ENCODE results near the gene RBM15B.
A peak's percentile ranks its signal among the peaks of the same experiment; 100 is the strongest.
"Not testable (repeated sequence)": the region's sequence is repeated elsewhere in the genome, so short reads cannot be mapped to it uniquely, and the experiment has no call there.

Gene RBM15B, protein sequence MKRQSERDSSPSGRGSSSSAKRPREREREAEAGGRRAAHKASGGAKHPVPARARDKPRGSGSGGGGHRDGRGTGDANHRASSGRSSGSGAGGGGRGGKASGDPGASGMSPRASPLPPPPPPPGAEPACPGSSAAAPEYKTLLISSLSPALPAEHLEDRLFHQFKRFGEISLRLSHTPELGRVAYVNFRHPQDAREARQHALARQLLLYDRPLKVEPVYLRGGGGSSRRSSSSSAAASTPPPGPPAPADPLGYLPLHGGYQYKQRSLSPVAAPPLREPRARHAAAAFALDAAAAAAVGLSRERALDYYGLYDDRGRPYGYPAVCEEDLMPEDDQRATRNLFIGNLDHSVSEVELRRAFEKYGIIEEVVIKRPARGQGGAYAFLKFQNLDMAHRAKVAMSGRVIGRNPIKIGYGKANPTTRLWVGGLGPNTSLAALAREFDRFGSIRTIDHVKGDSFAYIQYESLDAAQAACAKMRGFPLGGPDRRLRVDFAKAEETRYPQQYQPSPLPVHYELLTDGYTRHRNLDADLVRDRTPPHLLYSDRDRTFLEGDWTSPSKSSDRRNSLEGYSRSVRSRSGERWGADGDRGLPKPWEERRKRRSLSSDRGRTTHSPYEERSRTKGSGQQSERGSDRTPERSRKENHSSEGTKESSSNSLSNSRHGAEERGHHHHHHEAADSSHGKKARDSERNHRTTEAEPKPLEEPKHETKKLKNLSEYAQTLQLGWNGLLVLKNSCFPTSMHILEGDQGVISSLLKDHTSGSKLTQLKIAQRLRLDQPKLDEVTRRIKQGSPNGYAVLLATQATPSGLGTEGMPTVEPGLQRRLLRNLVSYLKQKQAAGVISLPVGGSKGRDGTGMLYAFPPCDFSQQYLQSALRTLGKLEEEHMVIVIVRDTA

DNA sequence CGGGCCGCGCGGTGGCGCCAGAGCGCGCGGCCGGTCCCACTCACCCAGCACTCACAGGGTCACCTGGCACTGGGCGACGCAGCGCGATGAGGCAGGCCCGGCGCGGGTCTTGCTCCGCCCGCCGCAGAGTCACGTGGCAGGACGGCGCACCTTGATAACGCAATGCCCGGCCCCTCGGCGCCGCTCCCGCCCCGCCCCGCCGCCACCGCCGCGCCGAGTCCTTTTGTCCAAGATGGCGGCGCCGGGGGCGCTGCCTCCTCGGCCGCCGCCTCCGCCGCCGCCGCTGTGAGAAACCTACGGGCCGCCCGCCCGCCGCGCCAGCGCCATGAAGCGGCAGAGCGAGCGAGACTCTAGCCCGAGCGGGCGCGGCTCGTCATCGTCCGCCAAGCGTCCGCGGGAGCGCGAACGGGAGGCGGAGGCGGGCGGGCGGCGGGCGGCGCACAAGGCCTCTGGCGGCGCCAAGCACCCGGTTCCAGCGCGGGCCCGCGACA, at the start of gene RBM15B:
TSS of gene RBM15B (plus strand) at position 211 of the 491 bp plus-strand sequence. CDS start at position 326, 115 bp downstream.
- peak; percentile 95 for DNase-seq (ENCODE audit: low spot score)

DNA sequence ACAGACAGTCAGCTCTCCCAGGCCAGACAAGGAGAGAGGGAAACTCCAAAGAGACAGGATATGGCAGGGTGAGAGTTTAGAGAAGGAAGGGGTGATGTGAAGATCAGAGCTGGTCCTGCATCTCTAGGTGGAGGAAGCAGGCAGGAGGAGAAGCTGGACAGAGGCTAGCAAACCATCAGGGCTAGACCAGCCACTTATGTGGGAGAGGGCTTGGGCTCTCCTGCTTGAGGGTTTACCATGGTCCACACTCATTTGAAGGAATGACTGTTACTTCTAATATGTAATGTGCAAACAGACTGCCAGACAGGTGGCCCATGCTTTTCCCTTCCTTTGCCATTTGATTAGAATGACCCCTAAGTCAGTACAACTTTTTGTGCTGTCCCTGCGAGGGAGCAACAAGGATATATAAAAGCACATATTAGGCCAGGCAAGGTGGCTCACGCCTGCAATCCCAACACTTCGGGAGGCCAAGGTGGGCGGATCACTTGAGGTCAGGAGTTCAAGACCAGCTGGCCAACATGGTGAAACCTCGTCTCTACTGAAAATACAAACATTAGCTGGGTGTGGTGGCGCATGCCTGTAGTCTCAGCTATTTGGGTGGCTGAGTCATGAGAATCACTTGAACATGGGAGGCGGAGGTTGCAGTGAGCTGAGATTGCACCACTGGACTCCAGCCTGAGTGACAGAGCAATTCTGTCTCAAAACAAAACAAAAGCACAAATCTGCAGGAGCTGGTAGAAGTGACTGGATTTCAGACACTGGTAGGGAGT, 47.0 kb upstream of the RBM15B start:
- no peak for DNase-seq (ENCODE audit: low spot score)

DNA sequence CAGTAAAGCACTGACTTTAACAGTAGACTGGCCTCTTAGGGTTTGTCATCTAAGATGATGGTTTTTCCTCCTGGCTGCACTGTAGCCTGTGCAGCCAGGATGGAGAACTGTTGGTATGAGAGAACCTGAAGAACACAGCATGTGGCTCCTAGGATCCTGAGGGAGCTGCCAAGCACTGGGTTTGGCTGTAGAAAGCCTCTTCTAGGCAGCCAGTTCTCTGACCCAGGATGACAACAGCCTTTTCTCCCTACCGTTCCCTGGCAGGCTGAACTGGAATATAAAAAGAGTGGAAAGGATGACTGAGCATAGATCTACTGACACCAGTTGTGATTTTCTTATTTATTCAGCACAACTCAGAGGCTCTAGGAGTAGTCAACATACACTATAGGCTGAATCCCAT, 40.3 kb upstream of the RBM15B start:
- no peak for DNase-seq (ENCODE audit: low spot score)

DNA sequence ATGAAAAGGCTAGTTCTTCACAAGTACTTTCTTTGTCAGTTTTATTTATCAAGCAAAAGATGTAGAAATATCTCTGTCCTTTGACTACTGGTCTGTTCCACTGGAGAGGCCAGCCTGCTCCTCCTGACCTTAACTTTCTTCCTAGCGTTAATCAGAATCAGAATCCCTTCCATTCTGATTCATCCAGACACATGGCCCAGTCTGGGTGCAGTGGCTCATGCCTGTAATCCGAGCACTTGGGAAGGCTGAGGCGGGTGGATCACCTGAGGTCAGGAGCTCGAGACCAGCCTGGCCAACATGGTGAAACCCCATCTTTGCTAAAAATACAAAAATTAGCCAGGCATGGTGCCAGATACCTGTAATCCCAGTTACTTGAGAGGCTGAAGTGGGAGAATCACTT, 38.0 kb upstream of the RBM15B start:
- no peak for DNase-seq (ENCODE audit: low spot score)

DNA sequence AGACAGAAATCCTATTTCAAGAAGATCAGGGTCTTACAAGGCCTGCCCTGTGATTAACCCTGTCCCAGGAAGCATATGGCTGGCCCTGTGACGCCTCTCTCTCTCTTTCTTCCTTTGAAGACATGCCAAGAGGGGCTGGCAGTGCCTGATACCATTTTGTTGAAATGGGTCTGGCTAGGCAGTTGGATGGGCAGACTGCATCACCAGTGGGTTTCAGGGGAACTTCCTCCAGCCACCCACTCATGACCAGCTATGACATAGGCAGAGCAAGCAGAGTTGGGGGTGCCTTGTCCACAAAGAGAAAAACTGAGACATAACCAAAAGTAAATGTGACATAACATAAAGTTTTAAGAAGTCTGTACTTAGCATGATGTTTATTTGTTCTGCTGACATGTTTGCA, 37.4 kb upstream of the RBM15B start:
- DNase-seq (ENCODE audit: low spot score), result no peak

DNA sequence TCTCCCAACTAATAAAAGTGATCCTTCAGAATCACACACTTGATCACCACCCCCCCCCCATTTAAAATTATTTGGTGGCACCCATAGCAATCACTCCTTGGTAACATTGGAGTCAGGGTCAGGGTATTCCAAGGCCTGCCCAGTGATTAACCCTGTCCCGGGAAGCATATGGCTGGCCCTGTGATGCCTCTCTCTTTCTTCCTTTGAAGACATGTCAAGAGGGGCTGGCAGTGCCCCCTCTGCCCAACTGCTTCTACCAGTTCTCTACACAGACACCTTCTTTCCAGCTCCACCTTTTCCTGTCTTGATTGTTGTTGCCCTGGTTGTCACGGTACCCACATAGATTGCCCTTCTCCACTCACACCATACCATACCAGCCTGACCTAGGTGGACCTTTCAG, 36.9 kb upstream of the RBM15B start:
- DNase-seq (ENCODE audit: low spot score), result no peak

DNA sequence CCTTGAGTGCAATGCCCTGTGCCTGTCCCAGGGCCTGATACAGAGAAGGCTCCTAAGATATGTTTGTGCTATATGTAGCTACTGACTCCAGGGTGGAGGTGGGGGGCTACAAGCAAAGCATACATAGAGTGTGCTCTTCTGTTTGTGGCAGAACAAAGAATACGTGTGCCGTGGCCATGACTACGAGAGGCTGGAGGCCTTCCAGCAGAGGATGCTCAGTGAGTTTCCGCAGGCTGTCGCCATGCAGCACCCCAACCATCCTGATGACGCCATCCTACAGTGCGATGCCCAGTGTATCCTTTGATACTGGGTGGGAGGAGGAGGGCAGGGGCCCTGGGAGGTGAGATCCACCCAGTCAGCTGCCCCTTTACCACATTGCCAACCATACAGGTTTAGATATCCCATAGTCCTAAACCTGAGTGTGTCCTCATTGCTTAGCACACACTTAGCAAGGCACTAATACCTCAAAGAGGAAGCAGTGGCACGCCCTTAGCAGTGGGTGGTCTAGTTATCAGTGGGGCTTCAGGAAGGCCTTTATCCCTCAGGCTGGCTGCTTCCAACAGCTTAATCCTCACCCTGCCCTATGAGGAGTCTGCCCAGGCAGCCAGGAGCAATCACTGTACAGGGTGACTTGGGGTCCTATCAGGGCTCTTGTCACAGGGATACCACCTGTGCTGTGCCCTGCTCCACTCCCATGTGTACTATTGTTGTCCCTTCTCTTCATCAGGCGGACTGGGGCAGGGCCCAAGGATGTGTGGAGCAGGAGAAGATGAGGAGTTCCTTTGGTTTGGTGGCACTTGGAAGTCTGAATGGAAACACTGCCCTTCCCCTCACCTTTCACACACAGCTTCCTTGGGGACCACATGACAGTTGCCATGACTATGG, 36.1 kb upstream of the RBM15B start:
- DNase-seq (ENCODE audit: low spot score), result no peak

DNA sequence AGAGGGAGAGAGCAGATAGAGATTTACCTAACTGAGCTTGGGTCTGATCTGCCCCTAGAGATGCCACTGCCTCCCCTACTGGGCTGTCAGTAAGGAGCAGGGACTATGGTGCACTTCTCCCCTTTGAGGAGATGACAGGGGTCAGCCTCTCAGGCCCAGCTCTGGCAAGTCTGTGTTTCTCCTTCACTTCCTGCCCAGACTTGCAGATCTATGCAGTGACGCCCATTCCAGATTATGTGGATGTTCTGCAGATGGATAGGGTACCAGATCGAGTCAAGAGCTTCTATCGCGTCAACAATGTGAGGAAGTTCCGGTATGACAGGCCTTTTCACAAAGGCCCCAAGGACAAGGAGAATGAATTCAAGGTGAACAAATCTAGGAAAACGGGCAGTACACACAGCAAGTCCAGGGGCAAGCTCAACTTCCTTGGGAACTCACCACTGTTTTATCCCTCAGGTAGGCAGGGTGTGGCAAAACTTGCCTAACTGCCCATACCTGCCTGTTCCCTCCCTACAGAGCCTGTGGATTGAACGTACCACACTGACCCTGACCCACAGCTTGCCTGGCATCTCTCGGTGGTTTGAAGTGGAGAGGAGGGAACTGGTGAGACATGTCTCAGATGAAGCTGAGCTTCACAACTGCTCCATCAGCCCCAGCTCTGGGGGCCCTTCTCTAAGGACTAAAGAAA, 35.0 kb upstream of the RBM15B start:
- DNase-seq (ENCODE audit: low spot score), result no peak

DNA sequence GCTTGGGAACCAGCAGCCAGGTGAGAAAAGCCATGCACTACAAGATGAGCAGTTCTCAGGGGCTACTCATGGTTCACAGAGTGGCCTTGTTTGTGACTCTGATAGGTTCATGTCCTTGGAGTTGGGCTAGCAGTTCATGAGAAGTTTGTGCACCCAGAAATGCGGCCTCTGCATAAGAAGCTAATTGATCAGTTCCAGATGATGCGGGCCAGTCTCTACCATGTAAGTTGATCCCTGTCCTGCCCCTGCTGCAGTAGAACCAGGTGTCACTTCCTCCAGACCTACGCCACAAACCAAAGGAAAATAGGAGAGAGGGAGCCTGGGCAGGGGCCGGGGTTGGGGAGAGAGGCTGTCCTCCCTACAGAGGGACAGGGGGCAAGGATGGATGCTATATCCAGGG, 33.2 kb upstream of the RBM15B start:
- no peak for DNase-seq (ENCODE audit: low spot score)

DNA sequence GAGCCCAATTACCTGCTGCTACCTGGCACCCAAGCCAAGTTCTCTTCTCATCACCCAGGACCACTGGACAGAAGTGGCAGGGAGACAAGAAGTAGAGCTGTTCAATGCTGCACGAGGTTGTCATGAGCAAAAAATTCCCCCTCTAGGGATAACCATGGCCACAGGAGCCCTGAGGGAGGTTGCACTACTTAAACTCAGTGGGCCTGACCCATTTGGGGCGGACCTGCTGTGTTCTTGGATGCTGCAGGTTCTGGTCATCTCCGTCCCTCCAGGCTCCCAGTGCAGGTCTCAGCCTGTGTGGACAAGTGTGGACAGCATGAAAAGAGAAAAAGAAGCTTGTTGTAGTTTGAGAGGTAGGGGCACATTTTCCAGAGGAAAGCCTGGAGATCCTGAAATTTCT, 32.1 kb upstream of the RBM15B start:
- DNase-seq (ENCODE audit: low spot score), result no peak

DNA sequence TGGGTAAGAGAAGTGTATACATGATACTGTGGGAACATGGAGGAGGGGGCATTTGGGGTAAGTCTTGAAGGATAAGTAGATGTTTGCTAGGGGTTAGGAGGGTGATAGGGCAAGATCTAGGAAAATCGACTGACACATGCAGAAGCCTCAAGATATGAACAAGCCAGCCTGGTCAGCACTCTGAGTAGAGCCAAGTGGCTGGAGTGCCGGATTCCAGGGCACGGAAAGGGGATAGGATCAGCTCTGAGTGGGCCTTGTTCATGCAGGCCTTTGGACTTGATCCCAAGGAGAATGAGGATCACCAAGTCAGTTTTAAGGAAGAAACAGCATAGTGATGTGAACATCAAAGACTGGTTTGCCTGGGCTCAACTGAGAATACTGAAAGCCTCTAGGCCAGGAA, 30.3 kb upstream of the RBM15B start:
- DNase-seq (ENCODE audit: low spot score), result no peak

DNA sequence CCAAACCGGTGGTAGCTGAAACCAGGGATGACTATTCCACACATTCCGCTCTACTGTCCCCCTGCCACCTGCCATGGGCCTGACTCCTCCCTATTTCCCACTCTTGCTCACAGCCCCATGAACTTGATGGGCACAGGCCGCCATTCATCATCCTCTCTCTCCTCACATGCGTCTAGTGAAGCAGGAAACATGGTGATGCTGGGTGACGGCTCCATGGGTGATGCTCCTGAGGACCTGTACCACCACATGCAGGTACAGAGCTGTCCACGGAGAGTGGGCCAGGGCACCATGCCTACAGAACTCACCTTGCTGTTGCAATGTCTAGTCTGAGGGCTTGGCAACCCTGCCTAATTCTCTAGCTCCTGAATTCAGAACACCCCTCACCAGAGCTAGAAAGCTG, 29.3 kb upstream of the RBM15B start:
- DNase-seq (ENCODE audit: low spot score), result no peak

DNA sequence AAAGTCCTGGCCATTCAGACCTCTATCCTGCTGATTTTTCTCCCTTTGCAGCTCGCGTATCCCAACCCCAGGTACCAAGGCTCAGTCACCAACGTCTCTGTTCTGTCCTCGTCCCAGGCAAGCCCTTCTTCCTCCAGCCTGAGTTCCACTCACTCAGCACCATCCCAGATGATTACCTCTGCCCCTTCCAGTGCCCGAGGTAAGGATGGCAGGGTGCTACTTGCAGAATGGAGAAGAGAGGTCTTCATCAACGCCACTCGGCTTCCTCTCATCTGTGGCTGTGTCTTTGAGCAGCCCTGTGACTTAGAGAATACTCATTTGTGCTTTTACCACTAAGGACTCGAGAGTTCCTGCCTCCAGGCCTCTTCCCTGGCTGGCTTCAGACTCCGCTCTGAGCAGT, 28.6 kb upstream of the RBM15B start:
- no peak for DNase-seq (ENCODE audit: low spot score)

DNA sequence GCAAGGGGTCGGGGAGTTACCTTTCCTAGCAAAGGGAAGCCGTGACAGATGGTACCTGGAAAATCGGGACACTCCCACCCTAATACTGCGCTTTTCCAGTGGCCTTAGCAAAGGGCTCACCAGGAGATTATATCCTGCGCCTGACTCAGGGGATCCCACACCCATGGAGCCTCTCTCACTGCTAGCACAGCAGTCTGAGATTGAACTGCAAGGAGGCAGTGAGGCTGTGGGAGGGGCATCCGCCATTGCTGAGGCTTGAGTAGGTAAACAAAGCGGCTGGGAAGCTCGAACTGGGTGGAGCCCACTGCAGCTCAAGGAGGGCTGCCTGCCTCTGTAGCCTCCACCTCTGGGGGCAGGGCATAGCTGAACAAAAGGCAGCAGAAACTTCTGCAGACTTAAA, 22.8 kb upstream of the RBM15B start:
- DNase-seq (ENCODE audit: low spot score), result not testable (repeated sequence)

DNA sequence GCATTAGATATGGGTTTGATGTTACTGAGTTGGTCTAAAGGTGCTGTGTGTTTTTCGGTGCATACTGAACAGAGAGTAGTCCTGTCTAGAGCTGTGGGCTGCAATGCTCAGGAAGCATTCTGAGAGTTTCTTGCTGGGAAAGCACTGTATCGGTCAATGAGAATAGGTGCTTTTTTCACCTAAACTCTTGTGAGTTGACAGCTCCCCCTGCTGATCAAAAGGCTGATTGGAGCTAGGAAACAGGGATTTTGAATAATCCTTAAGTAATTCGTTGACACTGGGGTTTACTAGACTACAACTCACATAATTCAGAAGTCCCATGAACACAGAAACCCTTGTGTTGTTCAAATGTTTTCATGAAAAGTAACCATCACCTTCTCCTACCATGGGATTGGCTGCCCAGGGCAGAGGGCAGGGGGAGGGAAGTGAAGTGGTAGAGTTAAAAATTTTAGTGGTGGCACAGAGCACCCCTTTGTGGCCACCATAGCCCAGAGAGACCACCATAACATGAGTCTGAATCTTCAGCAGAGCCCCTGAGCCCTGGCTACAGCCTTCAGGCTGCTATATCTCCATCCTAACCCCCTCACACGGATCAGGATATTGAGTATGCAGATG, 19.0 kb upstream of the RBM15B start:
- DNase-seq (ENCODE audit: low spot score), result peak; percentile 32

DNA sequence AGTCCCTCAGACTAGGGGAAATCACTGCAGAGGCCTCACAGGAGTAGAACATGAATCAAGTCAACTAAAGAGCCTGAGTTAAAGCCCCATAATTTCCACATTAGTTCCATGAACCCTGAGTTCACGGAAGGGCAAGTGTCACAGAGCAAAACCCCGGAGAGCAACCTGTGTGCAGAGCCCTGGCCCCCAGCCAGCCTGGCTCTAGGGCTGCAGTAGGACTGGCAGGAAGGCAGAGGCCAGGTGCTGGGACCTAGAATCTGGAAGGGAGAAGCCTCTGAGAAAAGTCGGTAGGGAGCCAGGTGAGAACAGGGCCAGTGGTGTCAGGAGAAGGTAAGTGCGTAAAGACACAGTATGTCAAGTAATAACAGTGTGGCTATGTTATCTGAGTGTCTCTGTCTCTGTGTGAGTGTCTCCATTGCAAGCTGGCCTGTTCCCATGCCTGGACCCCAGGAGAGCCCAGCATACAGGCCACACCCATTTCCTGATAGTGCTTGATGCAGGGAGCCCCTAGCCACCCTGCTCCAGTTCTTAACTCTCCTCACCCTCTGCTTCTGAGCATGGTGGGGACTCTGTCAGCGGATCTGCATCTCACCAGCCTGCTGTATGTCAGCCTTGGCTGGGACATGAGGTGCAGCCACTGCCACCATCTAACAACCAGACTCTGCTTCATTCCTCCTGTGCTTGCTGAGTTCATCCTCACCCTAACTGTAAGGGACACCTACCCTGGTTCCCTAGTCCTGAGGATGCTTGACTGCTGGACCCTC, 17.2 kb upstream of the RBM15B start:
- no peak for DNase-seq (ENCODE audit: low spot score)

DNA sequence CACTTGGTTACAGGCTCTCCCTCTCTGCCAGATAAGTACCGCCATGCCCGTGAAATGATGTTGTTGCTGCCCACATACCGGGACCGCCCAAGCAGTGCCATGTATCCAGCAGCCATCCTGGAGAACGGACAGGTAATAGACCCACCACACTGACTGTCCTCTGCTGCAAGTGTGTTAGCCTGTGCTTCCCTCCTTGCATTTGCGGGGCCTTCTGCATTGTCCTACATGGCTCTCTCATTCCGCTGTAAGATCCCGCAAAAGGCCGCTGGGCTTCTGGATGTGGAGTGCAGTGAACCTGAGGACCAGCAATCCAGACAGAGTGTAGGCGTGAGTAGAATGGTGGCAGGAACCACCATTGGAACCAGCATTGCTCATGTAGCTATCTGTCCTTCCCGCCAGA, 16.6 kb upstream of the RBM15B start:
- DNase-seq (ENCODE audit: low spot score), result no peak

DNA sequence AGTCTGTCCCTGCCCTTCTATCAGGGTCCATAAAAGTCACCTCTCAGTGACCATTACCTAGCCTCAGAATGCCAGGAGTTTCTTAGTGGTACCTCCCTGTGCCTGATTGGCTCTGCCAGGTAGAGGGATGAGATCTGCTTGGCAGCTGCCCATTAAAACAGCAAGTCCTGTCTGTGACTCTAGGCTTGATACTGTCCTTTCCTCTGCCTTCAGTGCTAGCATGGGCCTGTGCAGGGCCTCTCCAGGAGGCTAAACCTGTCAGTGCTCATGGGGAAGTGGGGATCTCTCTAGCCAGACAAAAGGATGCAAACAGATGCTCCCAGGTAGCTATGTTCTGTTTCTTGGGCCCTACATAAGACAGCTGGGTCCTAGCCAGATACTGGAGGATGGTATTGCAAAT, 15.9 kb upstream of the RBM15B start:
- no peak for DNase-seq (ENCODE audit: low spot score)

DNA sequence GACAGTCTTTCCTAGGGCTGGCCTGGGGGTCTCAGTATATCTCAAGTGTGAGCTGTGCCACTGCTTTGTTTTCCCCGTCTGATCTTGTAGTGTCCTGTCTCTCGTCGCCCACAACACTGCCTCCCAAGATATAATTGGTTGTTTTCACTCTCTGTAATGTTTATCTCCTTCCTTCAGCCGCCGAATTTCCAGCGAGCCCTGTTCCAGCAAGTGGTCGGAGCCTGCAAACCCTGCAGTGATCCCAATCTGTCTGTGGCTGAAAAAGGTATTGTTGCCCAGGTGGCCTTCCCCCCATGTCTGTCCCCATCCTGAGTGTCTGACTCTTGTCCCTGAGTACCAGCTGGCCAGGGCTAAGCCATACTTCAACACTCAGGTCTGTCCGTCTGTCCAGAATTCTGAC, 15.5 kb upstream of the RBM15B start:
- DNase-seq (ENCODE audit: low spot score), result no peak

Measured in hematopoietic multipotent progenitor cell treated with erythropoietin and hydrocortisone succinate and interleukin-3 and kit ligand, for 15 days (in vitro differentiated cells).